SK-N-DZ (cell line): ENCODE results near the gene TMEM154.

Experiments used
- DNase-seq: peaks from one replicate; pipeline ENCODE4 v3.0.0-alpha.2; 2015; ENCODE audit warnings: low spot score

TMEM154 gene

GRCh38 chr4:152594057-152594456 lies 85.7 kb downstream of the TMEM154 start:
- DNase-seq, result no peak

GRCh38 chr4:152591876-152592275 lies 87.9 kb downstream of the TMEM154 start:
- DNase-seq, result no peak

GRCh38 chr4:152591396-152591795 lies 88.4 kb downstream of the TMEM154 start:
- DNase-seq, result peak; percentile 7

DNA sequence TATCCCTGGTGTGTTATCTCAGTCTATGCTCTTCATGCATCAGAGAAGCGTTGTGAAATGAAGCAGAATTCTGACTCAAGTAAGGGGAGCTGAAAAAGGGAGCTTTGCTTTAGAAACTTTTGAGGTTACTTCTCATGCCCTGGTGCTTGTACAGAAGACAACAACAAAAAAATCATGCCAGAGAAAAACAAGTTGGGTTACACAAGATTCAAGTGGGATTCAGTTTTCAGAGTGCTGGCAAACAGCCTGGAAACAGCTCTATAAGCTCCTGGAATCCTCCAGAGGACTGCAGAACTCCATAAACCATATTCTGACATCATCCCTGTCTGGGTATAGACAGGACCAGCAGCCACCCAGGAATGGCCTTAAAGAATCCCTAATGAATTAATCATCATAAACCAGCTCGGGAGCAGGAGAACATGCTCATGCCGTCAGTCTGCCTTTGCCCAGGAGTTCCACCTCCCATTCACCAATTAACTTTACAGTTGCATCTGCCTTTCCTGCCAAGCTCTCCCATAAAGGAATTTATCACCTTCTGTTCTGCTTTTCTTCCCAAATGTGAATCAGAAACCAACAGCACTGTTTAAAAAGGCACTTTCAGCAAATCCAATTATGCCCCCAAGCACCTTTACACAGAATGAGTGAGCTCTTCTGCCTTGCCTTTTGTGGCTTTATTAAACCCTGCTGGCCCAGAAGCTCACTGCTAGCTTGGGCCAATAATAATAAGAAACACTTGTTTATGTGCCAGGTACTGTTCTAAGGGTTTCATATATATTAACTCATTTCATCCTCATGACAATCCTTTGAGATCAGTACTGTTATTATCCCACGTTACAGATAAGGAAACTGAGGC lies 89.4 kb downstream of the TMEM154 start:
- DNase-seq, result no peak

DNA sequence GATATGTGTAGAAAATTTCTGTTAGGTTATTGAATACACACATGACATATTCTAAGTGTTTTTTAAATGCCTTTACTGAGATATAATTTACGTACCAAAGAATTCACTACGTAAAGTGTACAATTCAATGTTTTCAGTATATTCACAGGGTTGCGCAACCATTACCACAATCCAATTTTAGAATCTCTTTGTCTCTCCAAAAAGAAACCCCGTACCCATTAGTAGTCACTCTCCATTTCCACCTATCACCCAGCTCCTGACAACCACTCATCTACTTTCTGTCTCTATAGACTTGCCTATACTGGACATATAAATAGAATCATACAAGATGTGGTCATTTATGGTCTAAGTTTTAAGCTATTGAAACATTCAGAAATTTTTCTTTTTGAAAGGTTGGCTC lies 90.9 kb downstream of the TMEM154 start:
- no peak for DNase-seq

DNA sequence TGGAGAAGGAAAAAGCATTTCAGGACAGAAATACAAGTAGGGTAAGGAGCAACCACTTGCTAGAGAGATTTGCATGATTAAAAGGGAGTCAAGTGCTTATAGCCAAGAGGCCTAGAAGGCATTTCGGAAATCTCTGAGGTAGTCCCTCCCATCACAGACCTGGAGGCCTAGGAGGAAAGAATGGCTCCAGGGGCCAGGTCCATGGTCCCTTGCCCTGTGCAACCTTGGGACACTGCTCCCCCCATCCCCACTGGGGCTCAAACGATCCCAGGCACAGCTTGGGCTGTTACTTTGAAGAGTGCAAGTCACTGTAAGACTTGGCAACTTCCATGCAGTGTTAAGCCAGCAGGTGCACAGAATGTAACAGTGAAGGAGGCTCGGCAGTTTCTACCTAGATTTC lies 92.7 kb downstream of the TMEM154 start:
- no peak for DNase-seq

DNA sequence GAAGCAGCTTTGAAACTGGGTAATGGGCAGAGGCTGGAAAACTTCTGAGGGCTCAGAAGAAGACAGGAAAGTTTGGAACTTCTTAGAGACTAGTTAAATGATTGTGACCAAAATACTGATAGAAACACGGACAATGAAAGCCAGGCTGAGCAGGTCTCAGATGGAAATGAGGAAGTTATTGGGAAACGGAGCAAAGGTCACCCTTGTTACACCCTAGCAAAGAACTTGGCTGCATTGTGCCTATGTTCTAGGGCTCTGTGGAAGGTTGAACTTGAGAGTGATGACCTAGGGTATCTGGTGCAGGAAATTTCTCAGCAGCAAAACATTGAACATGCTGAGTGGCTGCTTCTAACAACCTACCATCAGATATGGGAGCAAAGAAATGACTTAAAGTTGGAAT lies 93.1 kb downstream of the TMEM154 start:
- no peak for DNase-seq

DNA sequence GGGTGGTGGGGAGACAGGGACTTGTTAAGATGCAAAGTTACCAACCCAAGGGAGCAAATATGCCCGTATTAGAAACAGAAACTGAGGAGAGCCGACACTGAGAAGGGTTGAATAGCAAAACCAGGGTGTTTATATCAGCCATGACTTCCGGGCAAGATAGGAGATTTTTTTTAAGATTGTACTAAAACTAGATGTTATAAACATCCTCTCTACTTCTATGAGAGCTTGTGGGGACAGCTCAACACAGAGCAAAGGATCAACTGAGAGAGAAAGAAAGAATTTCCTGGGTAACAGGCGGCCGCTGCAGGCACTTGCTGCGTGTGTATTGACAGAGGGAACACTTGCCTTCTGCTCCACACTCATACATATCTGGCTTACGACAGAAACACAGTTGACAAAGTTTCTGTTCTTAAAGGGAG lies 94.8 kb downstream of the TMEM154 start:
- DNase-seq, result no peak

DNA sequence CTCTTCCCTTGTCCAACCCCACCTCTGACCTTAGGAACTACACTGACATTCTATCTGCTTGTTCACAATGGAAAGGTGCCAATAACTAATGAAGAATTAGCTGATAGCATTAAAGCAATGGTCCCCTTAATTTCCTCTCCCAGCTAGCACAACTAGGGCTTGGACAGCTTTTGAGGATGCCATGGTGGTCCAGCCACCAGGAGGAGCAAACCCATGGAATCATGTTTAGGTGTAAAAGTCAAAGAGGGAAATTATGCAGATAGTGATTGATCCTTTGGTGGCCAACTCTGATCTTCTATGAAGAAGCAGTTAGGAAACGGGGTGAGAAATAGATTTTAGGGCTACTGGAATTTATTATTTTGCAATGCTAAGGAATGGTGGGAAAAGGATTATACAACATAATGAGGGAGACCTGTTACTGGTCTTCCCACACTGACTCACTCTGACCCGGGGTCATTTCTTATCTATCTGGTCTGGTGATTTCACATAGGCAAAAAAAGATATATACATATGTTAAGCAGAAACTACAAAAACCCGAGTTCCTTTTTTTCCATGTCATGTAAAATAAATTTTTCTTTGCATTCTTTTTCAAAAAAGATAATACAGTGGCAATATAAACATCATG lies 98.1 kb downstream of the TMEM154 start:
- DNase-seq, result no peak

DNA sequence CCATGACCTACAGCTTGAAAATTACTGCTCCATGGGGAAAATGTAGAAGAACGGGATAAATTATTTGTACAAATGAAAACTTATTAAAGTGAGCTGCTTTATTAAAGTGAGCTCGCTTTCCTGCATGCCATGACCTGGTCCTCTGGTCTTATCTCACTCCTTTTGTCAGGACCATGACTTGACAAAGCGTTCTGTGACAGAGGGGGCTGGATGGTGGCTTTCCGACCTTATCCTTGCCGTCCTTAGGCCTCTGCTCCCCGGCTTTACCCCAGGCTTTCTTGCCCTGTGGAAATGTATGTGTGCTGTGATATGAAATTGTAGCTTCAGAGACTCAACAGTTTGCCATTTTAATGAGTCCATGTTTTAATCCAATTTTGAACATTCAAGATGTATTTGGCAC lies 99.9 kb downstream of the TMEM154 start:
- no peak for DNase-seq

DNA sequence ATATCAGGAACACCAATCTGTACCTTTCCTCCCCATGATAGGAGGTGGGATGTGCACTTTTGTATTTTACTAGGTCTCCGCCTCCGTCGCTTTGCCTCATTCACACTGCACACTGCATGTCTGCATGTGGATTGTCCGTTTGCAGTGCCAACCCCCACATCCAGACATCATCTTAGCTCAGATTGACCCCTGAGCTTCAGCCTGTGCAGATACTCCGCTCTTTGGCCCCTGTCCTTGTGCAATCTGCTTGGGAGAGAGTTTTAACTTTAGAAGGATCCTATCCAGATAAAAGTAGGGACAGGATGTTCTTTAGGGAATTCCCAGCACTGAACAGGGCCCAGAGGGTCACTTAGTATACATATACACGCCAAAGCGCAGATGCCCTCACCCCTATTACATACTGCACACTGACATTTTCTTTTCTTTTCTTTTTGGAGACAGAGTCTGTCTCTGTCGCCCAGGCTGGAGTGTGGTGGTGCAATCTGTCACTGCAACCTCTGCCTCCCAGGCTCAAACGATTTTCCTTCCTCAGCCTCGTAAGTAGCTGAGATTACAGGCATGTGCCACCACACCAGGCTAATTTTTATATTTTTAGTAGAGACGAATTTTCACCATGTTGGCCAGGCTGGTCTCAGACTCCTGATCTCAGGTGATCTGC lies 100.6 kb downstream of the TMEM154 start:
- no peak for DNase-seq

DNA sequence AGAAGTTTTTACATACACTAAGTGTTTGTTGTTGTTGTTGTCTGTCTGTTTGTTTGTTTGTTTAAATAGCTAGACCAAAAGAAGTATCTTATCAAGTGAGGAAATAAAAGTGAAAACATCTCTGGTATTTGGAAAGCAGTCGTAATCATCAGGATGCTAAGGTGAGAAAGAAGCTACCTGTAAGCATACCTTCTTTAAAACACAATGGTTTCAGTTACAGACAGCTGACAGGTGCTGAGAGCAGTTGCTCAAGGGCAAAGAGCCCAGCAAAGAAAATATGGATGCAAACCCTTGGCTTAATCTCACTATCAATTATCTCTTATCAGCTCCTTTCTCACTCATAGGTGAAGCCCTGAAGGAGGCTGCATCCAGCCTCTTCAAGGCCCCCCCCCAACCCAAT lies 101.1 kb downstream of the TMEM154 start:
- no peak for DNase-seq

- DNase-seq, result no peak
Measured at GRCh38 chr4:152577708-152578396, 101.9 kb downstream of the TMEM154 start.

GRCh38 chr4:152575533-152575932 lies 104.3 kb downstream of the TMEM154 start:
- no peak for DNase-seq

GRCh38 chr4:152573861-152574260 lies 105.9 kb downstream of the TMEM154 start:
- DNase-seq, result no peak

GRCh38 chr4:152572417-152573086 lies 107.2 kb downstream of the TMEM154 start:
- no peak for DNase-seq

- no peak for DNase-seq
Measured at GRCh38 chr4:152571770-152572169, 108.0 kb downstream of the TMEM154 start.

- no peak for DNase-seq
Measured at GRCh38 chr4:152571296-152571695, 108.5 kb downstream of the TMEM154 start.
